Germinal center (tissue), 1 donor: ENCODE data around the gene KDR.

Source experiments
- DNase-seq: peaks from one replicate; pipeline ENCODE4 v3.0.0; 2012; ENCODE audit warnings: mixed read lengths, low spot score

KDR gene

GRCh38 chr4:55079451-55080173 lies 45.8 kb downstream of the KDR start:
- no peak for DNase-seq

GRCh38 chr4:55078987-55079386 lies 46.4 kb downstream of the KDR start:
- no peak for DNase-seq

GRCh38 chr4:55077577-55077976 lies 47.8 kb downstream of the KDR start:
- no peak for DNase-seq

- no peak for DNase-seq
Observed at GRCh38 chr4:55075823-55076716, 49.3 kb downstream of the KDR start.

- no peak for DNase-seq
Observed at GRCh38 chr4:55075376-55075775, 50.0 kb downstream of the KDR start.

- no peak for DNase-seq
Observed at GRCh38 chr4:55074386-55074785, 51.0 kb downstream of the KDR start.

- DNase-seq: no peak
Observed at GRCh38 chr4:55071951-55072350, 53.4 kb downstream of the KDR start.

GRCh38 chr4:55069248-55069647 lies 56.1 kb downstream of the KDR start:
- DNase-seq: no peak

GRCh38 chr4:55068522-55068921 lies 56.9 kb downstream of the KDR start:
- DNase-seq: no peak

GRCh38 chr4:55066018-55066417 lies 59.4 kb downstream of the KDR start:
- DNase-seq: no peak

GRCh38 chr4:55055529-55055928 lies 69.9 kb downstream of the KDR start:
- DNase-seq: no peak

- DNase-seq: no peak
Observed at GRCh38 chr4:55051532-55051931, 73.9 kb downstream of the KDR start.

GRCh38 chr4:55050418-55050950 lies 74.9 kb downstream of the KDR start:
- DNase-seq: no peak

GRCh38 chr4:55038176-55038890 lies 87.1 kb downstream of the KDR start:
- no peak for DNase-seq

- DNase-seq: no peak
Observed at GRCh38 chr4:55037728-55038127, 87.7 kb downstream of the KDR start.

GRCh38 chr4:55036405-55036804 lies 89.0 kb downstream of the KDR start:
- no peak for DNase-seq

GRCh38 chr4:55035892-55036291 lies 89.5 kb downstream of the KDR start:
- no peak for DNase-seq

GRCh38 chr4:55033296-55033695 lies 92.1 kb downstream of the KDR start:
- DNase-seq: no peak

- no peak for DNase-seq
Observed at GRCh38 chr4:55032788-55033187, 92.6 kb downstream of the KDR start.

- no peak for DNase-seq
Observed at GRCh38 chr4:55032179-55032578, 93.2 kb downstream of the KDR start.

- no peak for DNase-seq
Observed at GRCh38 chr4:55031158-55031557, 94.2 kb downstream of the KDR start.

- DNase-seq: no peak
Observed at GRCh38 chr4:55030589-55030988, 94.8 kb downstream of the KDR start.
